OCI-LY3 (cell line): Measurements from ENCODE around the gene EXOC6.

ENCODE experiments used
- EZH2phosphoT487 ChIP-seq: fragments of 200-600 bp; shearing (Covaris generic); IDR thresholded peaks from 2 replicates; pipeline ENCODE4 v1.6.1; 2018; ENCODE audit warnings: antibody characterized with exemption, mixed run types, low read depth
- TF ChIP-seq, protein P1 (sequence below): fragments of 200-600, 300-600 bp; sonication (generic); IDR thresholded peaks from 2 replicates; pipeline ENCODE4 v1.5.1; 2014; ENCODE audit warnings: antibody characterized with exemption, low read length, low read depth

DNA sequence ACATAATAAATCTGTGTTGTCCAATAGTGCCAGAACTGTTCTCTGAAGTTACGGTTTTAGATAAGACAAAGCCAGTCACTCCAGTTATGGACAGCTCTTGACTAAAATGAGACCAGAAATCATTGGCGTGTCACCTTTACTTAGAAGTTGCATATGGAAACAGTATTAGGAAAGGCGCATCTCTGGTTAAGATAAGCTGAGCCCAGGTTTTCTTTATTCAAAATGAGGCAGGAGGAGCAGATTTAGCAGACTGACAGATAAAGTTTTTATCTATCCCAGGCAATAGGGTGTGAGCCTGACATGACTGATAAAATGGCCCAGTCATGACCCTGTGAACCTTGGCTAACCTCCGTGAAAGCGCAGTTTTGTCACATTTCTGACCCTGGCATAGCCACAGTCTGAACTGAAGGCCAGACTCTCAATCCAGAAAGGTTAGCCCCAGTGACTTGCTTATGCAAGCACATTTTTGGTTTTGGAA lies 229.6 kb downstream of the EXOC6 start:
- TF ChIP-seq, protein P1, sequence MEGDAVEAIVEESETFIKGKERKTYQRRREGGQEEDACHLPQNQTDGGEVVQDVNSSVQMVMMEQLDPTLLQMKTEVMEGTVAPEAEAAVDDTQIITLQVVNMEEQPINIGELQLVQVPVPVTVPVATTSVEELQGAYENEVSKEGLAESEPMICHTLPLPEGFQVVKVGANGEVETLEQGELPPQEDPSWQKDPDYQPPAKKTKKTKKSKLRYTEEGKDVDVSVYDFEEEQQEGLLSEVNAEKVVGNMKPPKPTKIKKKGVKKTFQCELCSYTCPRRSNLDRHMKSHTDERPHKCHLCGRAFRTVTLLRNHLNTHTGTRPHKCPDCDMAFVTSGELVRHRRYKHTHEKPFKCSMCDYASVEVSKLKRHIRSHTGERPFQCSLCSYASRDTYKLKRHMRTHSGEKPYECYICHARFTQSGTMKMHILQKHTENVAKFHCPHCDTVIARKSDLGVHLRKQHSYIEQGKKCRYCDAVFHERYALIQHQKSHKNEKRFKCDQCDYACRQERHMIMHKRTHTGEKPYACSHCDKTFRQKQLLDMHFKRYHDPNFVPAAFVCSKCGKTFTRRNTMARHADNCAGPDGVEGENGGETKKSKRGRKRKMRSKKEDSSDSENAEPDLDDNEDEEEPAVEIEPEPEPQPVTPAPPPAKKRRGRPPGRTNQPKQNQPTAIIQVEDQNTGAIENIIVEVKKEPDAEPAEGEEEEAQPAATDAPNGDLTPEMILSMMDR, result no peak
- TF ChIP-seq EZH2phosphoT487, result no peak
